CD4-positive, alpha-beta T cell treated with Interleukin-6 for 4 hours (primary cell): ENCODE measurements around the gene FUT2.
"Not testable (repeated sequence)": the region's sequence is repeated elsewhere in the genome, so short reads cannot be mapped to it uniquely, and the experiment has no call there.

Experiments
- DNase-seq: peaks from one replicate; pipeline ENCODE4 v3.0.0-alpha.2; 2020; ENCODE audit warnings: mixed read lengths

Gene FUT2

GRCh38 chr19:48695743-48696352, at the start of gene FUT2:
FUT2 (plus strand) TSS chr19:48695971; CDS start chr19:48702957, 6,986 bp downstream.
- no peak for DNase-seq

- DNase-seq: peak; percentile 94
These were observed 49.6 kb upstream of the FUT2 start, which contains the start of gene CA11 for GRCh38 chr19:48646001-48646721. CA11 (minus strand) TSS chr19:48646187; CDS start chr19:48645632, 555 bp downstream.

GRCh38 chr19:48646722-48647216, 49.0 kb upstream of the FUT2 start:
- DNase-seq: no peak

- DNase-seq: no peak
These were observed 47.6 kb upstream of the FUT2 start for GRCh38 chr19:48648134-48648533.

- no peak for DNase-seq
These were observed 44.6 kb upstream of the FUT2 start for GRCh38 chr19:48650974-48651682.

GRCh38 chr19:48651683-48652048, 44.1 kb upstream of the FUT2 start:
- no peak for DNase-seq

- no peak for DNase-seq
These were observed 41.3 kb upstream of the FUT2 start for GRCh38 chr19:48654299-48655059.

GRCh38 chr19:48656840-48657474, 38.8 kb upstream of the FUT2 start:
- no peak for DNase-seq

GRCh38 chr19:48657828-48658227, 37.9 kb upstream of the FUT2 start:
- DNase-seq: not testable (repeated sequence)

- DNase-seq: no peak
These were observed 37.3 kb upstream of the FUT2 start for GRCh38 chr19:48658483-48658882.

GRCh38 chr19:48659768-48660167, 36.0 kb upstream of the FUT2 start:
- no peak for DNase-seq

GRCh38 chr19:48660852-48661710, 34.7 kb upstream of the FUT2 start:
- DNase-seq: peak; percentile 85

- DNase-seq: no peak
These were observed 34.1 kb upstream of the FUT2 start for GRCh38 chr19:48661711-48662090.

GRCh38 chr19:48663667-48664066, 32.1 kb upstream of the FUT2 start:
- DNase-seq: no peak

GRCh38 chr19:48664476-48664875, 31.3 kb upstream of the FUT2 start:
- no peak for DNase-seq

- DNase-seq: no peak
These were observed 30.0 kb upstream of the FUT2 start for GRCh38 chr19:48665786-48666185.

- DNase-seq: no peak
These were observed 27.4 kb upstream of the FUT2 start for GRCh38 chr19:48668332-48668731.

- no peak for DNase-seq
These were observed 27.0 kb upstream of the FUT2 start for GRCh38 chr19:48668761-48669160.

- DNase-seq: no peak
These were observed 25.7 kb upstream of the FUT2 start for GRCh38 chr19:48669903-48670668.

- no peak for DNase-seq
These were observed 24.9 kb upstream of the FUT2 start for GRCh38 chr19:48670699-48671445.
